ENCODE results near the gene MAJIN. TPM values are rescaled to one million over a fixed set of nuclear protein-coding genes. Genes with fewer than 3 reads are reported as not detected.

The MAJIN gene
- total and polyA plus RNA-seq, 9 of the 15 experiments (the other 6 are each of a cell fraction or from before 2014, with no cell fraction given) = 0.17 to 0.83 (median 0.24) TPM; not detected in 2

- no peak for TF ChIP-seq HDAC3 (IDR thresholded peaks at IDR 0.05; ENCODE audit: borderline replicate concordance, partially characterized antibody)
- no peak for TF ChIP-seq ARID3B (CRISPR knock-in tag; IDR thresholded peaks at IDR 0.05; ENCODE audit: borderline replicate concordance)
- no peak for TF ChIP-seq RBM34 (IDR thresholded peaks at IDR 0.05; ENCODE audit: borderline replicate concordance, insufficient read depth, low read length)
- no peak for TF ChIP-seq CUX1 (CRISPR knock-in tag; IDR thresholded peaks at IDR 0.05)
- TF ChIP-seq PTTG1 (tag; IDR thresholded peaks at IDR 0.05; ENCODE audit: low read depth) = no peak
- ChIA-PET POLR2A (interaction anchor here (0.5 to 1.4 kb wide), 4 partner anchors 15 to 424 kb away, joined by 3 to 6 read pairs (median 4); partner anchors contain the start of genes ARL2 and NEAT1), CTCF (ENCODE audit: low intra/inter-chr PET ratio) (interaction anchor here (0.7 kb wide), 1 partner anchor 118 kb away, joined by 4 read pairs; no protein-coding TSS in a partner anchor)
- no peak for FAIRE-seq
- ATAC-seq = no peak
- no peak overlapping the region for H3K4me2 ChIP-seq (ENCODE audit: insufficient read depth, low read length)
- H2AFZ ChIP-seq (ENCODE audit: low read depth, low read length) = peak overlapping the region; percentile 81
- in situ Hi-C loops (cut with MboI) = loop anchor here (5.0 kb wide), 1 partner anchor 152 kb away; no protein-coding TSS in a partner anchor
- peak overlapping the region; percentile 42 to 84; a peak in 2 of 4 replicates for H3K9ac ChIP-seq (ENCODE audit: insufficient read depth in 1 of 2, low read depth in 2 of 2, low read length in 2 of 2)
- H3K27me3 ChIP-seq (ENCODE audit: control insufficient read depth in 2 of 2, insufficient read depth in 2 of 2, low read length in 2 of 2) = no peaks in the 10 kb centered on the region
- H3K9me3 ChIP-seq (replicated peaks; ENCODE audit: control insufficient read depth, insufficient read depth, low read depth, low read length) = no peaks in the 10 kb centered on the region
- H3K9me1 ChIP-seq (ENCODE audit: control insufficient read depth, insufficient read depth, low read length) = no peaks in the 10 kb centered on the region
- intact Hi-C loops (cut with micrococcal nuclease) = no loop called here
- WGBS (ENCODE audit: insufficient coverage, low coverage, missing lambda C conversion rate) = 40% methylated on average over 1 of the region's 1 CpG
- BruUV-seq (replicated peaks) = no TSS peak
- H3K27ac ChIP-seq (ENCODE audit: extremely low read depth, low read depth, low read length) = peak overlapping the region; percentile 55; the same call in 2 of the 3 replicates
- no peaks in the 10 kb centered on the region for H4K20me1 ChIP-seq (replicated peaks; ENCODE audit: control insufficient read depth, insufficient read depth, low read length)
- H3K4me3 ChIP-seq = no peak overlapping the region
- DNase-seq (ENCODE audit: extremely low read depth in 1 of 4, low spot score in 3 of 4) = no peak
- no peaks in the 10 kb centered on the region for H3K79me2 ChIP-seq (ENCODE audit: control insufficient read depth, insufficient read depth, low read length)
- H3K36me3 ChIP-seq (ENCODE audit: control insufficient read depth, insufficient read depth, low read length) = no peaks in the 10 kb centered on the region
- peaks cover 20 to 23% of the 10 kb centered on the region in 2 experiments; a peak in 4 of 5 replicates for H3K4me1 ChIP-seq (replicated peaks in 1 of 2; ENCODE audit: control insufficient read depth in 2 of 2, insufficient read depth in 2 of 2, low read length in 2 of 2)
Measured at GRCh38 chr11:64999478-64999877, 27.6 kb upstream of the MAJIN start.

Measured in K562 (cell line).